Measurements from ENCODE around the gene EDA. TPM values are rescaled to one million over a fixed set of nuclear protein-coding genes. Genes with fewer than 3 reads are reported as not detected.
A peak's percentile ranks its signal among the peaks of the same experiment; 100 is the strongest.
"Not testable (repeated sequence)": the region's sequence is repeated elsewhere in the genome, so short reads cannot be mapped to it uniquely, and the experiment has no call there.

The EDA gene
- total RNA-seq, 2 donors from 2014 or later, result 3.6 to 4.6 TPM

DNA sequence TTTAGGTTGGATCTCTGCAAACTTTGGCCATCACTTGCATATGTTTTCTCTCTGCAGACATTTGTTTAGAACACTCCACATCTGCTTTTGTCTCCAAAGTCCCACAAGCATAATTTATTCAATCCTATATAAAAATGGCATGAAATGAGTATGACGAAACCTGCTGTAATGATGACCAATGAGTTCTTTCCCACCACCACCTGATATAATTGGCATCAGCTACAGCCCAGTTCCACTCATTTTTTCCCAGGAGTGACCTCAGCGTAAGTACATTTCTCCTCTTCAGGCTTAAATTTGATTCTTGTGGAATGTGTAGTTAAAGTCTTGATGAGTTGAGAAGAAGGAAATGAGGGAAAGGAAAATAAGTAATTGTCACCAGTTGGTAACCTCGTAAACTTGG lies 228.7 kb downstream of the EDA start:
- H3K27ac Mint-ChIP-seq, result no peak overlapping the region

DNA sequence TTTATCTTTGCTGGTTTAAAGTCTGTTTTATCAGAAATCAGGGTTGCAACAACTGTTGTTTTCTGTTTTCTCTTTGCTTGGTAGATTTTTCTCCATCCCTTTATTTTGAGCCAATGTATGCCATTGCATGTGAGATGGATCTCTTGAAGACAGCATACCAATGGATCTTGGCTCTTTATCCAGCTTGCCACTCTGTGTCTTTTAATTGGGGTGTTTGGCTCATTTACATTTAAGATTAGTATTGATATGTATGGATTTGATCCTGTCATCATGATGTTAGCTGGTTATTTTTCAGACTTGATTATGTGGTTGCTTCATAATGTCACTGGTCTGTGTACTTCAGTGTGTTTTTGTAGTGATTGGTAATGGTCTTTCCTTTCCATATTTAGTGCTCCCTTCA lies 244.1 kb downstream of the EDA start:
- ATAC-seq; DNase-seq (ENCODE audit: low spot score in 2 of 2): not testable (repeated sequence)
- H3K27ac Mint-ChIP-seq, result peak overlapping the region in 1 of 2 donors; percentile 69
- peaks cover 12 to 27% of the 10 kb centered on the region in 2 donors for H3K9me3 Mint-ChIP-seq
- H3K36me3 Mint-ChIP-seq, result peaks cover 20% of the 10 kb centered on the region in 2 donors

More for the DNA sequence above, 228.7 kb downstream of the EDA start:
- ATAC-seq (no peak), DNase-seq (ENCODE audit: low spot score in 2 of 2) (no peak)
- no peaks in the 10 kb centered on the region for H3K36me3 Mint-ChIP-seq
- peaks cover 0 to 3% of the 10 kb centered on the region in 2 donors for H3K9me3 Mint-ChIP-seq

DNA sequence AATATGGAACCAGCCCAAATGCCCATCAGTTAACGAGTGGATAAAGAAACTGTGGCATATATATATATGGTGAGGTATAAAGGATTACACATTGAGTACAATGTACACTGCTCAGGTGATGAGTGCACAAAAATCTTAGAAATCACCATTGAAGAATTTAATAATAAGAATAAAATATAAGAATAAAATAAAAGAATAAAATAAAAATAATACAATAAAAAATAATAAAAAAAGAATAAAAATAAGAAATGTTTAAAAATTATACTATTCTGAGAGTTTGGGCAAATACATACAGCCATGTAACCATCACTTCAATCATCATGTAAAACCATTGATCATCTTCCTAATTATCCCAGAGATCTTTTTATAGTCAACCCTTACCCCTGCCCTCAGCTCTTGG lies 260.3 kb downstream of the EDA start:
- H3K27ac Mint-ChIP-seq, result no peak overlapping the region
- H3K36me3 Mint-ChIP-seq, result peaks cover 5 to 6% of the 10 kb centered on the region in 2 donors
- no peak for DNase-seq (ENCODE audit: low spot score in 2 of 2)
- peaks cover 0 to 5% of the 10 kb centered on the region in 2 donors for H3K9me3 Mint-ChIP-seq
- ATAC-seq, result no peak

GRCh38 chrX:69884210-69884609 lies 268.3 kb downstream of the EDA start:
- peaks cover 5 to 6% of the 10 kb centered on the region in 2 donors for H3K36me3 Mint-ChIP-seq
- no peak overlapping the region for H3K27ac Mint-ChIP-seq
- DNase-seq (ENCODE audit: low spot score in 2 of 2), result no peak
- peaks cover 11 to 17% of the 10 kb centered on the region in 2 donors for H3K9me3 Mint-ChIP-seq
- no peak for ATAC-seq

- ATAC-seq (no peak), DNase-seq (ENCODE audit: low spot score in 2 of 2) (no peak)
- Mint-ChIP-seq H3K36me3 (no peaks in the 10 kb centered on the region), H3K27ac (no peak overlapping the region), H3K9me3 (no peaks in the 10 kb centered on the region)
These were observed 280.1 kb downstream of the EDA start for GRCh38 chrX:69896046-69896445.

- no peak for ATAC-seq
- Mint-ChIP-seq H3K9me3 (peaks cover 0 to 5% of the 10 kb centered on the region in 2 donors), H3K27ac (no peak overlapping the region), H3K36me3 (no peaks in the 10 kb centered on the region)
- DNase-seq (ENCODE audit: low spot score in 2 of 2), result no peak
These were observed 284.6 kb downstream of the EDA start for GRCh38 chrX:69900491-69900890.

DNA sequence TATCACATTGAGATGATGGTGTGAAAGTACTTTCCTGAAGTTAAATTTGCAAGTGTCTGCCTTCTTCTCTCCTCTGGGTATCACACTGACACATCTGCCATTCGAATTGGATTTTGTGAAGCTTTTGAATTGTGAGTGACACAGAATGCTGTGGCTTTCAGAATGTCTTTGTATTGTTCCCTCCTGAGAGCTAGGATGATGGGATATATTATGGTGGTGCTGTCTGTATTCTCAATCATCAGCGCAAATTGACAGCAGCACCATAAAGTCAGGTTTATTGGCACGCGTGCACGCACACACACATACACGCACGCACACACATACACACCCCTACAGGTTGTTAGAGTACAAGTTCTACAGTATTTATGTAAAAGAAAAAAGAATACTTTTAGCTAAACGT lies 290.5 kb downstream of the EDA start:
- H3K9me3 Mint-ChIP-seq, result peaks cover 4 to 5% of the 10 kb centered on the region in 2 donors
- no peak overlapping the region for H3K27ac Mint-ChIP-seq
- DNase-seq (ENCODE audit: low spot score in 2 of 2) (no peak), ATAC-seq (no peak)
- no peaks in the 10 kb centered on the region for H3K36me3 Mint-ChIP-seq

DNA sequence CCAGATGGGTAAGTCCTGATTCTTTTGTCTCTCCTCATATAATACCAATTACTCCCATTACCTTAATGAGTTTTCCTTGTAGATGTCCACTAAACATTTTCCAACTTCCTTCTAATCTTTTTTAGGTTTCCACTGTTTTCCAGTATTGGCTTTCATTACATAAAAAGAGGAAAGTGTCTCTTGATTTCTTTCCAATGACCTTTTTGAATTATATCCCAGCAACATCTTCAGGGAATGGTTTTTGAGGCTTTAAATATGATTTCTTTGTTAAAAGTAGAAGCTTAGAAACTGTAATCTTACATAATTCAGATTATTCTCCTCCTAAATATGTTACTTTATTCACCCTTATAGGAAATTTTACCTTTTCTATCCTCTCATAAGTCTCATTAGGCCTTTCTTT lies 298.9 kb downstream of the EDA start:
- no peak for ATAC-seq
- no peak for DNase-seq (ENCODE audit: low spot score in 2 of 2)
- Mint-ChIP-seq H3K9me3 (peaks cover 0 to 4% of the 10 kb centered on the region in 2 donors), H3K27ac (no peak overlapping the region), H3K36me3 (peaks cover 5 to 6% of the 10 kb centered on the region in 2 donors)

GRCh38 chrX:69919749-69920148 lies 303.8 kb downstream of the EDA start:
- no peak overlapping the region for H3K27ac Mint-ChIP-seq

DNA sequence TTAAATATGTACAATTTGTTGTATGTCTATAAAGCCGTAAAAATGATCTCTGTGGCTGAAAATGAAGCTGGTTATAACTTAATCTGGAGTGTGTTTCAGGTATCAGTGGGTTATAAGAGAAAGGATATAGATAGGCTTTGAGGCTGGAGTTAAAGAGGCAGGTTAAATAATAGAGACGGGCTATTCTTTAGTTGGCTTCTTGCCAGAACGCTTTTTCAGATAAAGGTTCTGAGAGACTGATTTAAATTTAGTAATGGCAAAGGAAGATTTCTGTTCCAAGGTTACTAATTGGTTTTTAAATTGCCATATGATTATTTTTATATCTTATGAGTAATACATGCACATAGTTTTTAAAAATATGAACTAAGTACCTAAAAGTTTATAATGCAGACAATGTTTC lies 316.4 kb downstream of the EDA start:
- DNase-seq (ENCODE audit: low spot score in 2 of 2), result no peak
- no peak for ATAC-seq
- Mint-ChIP-seq H3K36me3 (peaks cover 0 to 5% of the 10 kb centered on the region in 2 donors), H3K9me3 (peaks cover 0 to 3% of the 10 kb centered on the region in 2 donors), H3K27ac (no peak overlapping the region)

More at GRCh38 chrX:69919749-69920148, 303.8 kb downstream of the EDA start:
- H3K9me3 Mint-ChIP-seq, result no peaks in the 10 kb centered on the region
- H3K36me3 Mint-ChIP-seq, result no peaks in the 10 kb centered on the region
- DNase-seq (ENCODE audit: low spot score in 2 of 2) (no peak), ATAC-seq (no peak)

DNA sequence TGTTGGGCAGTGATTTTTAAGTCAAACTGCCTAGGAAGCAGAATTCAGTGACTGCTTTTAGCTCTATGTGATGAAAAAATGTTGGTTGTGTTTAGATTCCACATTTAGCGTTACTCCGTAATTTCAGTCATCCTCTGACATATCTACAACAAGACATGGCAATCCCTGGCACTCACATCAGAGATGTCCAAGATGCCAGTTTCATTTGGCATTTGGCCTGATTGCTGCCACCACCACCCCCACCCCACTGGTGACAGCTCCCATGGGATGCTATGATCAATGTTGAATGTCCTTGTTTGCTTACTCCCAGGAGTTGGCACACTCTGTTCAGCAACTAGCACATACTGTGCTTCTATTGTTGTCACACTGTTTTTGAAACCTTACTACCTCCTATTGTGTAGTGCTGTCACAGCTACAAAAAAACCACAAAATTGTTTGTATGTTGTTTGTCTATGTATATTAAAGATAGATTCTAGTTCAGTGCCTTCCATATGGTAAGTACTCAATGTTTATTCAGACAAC lies 332.4 kb downstream of the EDA start:
- Mint-ChIP-seq H3K27ac (peak overlapping the region in 1 of 2 donors; percentile 14), H3K9me3 (peaks cover 0 to 3% of the 10 kb centered on the region in 2 donors), H3K36me3 (no peaks in the 10 kb centered on the region)
- ATAC-seq, result no peak
- DNase-seq (ENCODE audit: low spot score in 2 of 2), result no peak

DNA sequence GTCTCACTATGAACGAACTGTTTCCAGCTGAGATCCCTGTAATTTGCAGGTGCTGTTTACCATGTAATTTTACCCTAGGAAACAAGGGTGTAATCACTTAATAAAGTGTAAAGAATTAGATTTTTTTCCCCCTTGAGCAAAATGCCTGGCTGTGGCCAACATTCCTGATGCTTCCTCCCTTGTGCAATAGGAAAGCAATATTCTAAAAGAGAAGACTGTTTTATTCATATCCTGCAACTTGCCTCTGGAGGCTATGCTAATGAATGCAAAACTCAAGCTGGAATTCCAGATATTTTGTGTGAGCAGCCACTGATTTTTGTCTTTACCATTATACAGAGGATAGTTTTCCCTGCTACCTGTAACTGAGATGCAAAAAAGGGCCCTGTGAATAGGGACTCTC lies 335.8 kb downstream of the EDA start:
- ATAC-seq, result no peak
- no peaks in the 10 kb centered on the region for H3K36me3 Mint-ChIP-seq
- no peaks in the 10 kb centered on the region for H3K9me3 Mint-ChIP-seq
- no peak for DNase-seq (ENCODE audit: low spot score in 2 of 2)
- H3K27ac Mint-ChIP-seq, result no peak overlapping the region

DNA sequence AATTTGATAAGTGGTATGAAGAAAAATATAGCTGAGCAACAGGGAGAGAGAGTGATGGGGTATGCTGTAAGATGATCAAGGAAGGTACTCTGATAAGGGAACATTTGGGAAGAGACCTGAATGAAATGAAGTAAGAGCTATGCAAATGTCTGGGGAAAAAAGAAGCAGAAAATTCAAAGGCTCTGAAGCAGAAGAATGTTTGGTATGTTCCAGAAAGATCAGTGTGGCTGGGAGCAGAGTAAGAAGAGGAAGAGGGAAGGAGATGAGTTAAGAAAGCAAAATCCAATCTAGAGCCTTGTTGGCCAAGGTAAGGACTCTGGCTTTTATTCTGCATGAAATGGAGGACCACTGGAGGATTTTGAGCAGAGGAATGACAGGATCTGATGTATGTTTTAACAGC lies 343.8 kb downstream of the EDA start:
- no peaks in the 10 kb centered on the region for H3K36me3 Mint-ChIP-seq
- H3K9me3 Mint-ChIP-seq, result no peaks in the 10 kb centered on the region
- H3K27ac Mint-ChIP-seq, result no peak overlapping the region
- ATAC-seq (no peak), DNase-seq (ENCODE audit: low spot score in 2 of 2) (no peak)

DNA sequence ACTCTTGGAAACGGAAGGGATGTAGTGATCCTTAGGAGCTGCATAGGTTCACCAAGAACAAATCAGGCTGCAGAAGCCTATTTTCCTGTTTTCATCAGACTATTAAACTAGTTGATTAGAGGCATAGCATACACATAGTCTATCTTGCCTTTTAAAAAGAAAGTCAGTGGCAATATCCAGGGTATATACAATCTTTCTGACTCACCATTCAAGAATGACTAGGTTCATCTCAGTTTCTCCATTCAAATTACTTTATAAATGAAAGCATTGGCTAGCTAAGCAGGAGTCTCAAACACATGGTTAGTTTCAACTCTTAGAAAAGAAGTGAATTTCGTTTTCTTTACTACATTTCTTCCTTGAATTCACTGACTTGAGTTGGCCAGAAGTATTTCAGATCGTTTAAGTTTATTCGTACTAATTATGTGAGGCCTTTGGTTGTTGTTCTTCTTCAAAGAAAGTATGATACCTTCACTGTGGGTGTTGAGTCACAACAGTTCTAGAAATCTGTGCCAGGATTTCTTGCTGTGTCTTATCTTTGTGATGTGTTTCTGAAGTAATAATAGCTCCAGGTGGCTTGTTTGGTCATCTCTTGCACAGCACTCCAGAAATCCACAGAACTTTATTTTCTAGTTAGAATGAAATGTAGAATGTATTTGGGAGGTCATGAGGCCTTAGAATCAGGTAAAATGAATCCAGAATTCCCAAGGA lies 345.6 kb downstream of the EDA start:
- H3K27ac Mint-ChIP-seq, result peak overlapping the region in 1 of 2 donors; percentile 55
- no peaks in the 10 kb centered on the region for H3K9me3 Mint-ChIP-seq
- peak; percentile 31 to 92 for ATAC-seq
- no peak for DNase-seq (ENCODE audit: low spot score in 2 of 2)
- no peaks in the 10 kb centered on the region for H3K36me3 Mint-ChIP-seq

GRCh38 chrX:69968950-69969349 lies 353.0 kb downstream of the EDA start:
- H3K27ac Mint-ChIP-seq, result no peak overlapping the region
- H3K9me3 Mint-ChIP-seq, result peaks cover 0 to 4% of the 10 kb centered on the region in 2 donors
- ATAC-seq (no peak), DNase-seq (ENCODE audit: low spot score in 2 of 2) (no peak)
- no peaks in the 10 kb centered on the region for H3K36me3 Mint-ChIP-seq

DNA sequence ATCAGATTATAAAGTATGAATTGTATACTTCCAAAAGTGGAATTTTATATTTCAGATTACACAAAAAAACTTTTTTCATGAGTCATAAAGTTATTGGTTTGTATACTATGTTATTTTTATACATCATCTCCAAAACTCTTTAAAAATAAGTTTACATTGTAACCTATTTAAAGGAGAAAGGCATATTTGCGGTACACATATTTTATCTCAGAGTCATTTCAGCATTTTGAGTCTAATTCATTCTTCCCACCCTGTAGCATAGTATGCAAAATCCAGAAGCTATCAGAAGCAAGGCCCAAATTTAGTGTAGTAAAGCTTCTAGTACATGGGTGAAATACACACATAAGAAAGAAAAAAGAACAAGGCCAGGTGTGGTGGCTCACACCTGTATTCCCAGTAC lies 353.5 kb downstream of the EDA start:
- no peak for DNase-seq (ENCODE audit: low spot score in 2 of 2)
- Mint-ChIP-seq H3K27ac (no peak overlapping the region), H3K9me3 (peaks cover 0 to 4% of the 10 kb centered on the region in 2 donors), H3K36me3 (no peaks in the 10 kb centered on the region)
- ATAC-seq, result no peak

GRCh38 chrX:69987691-69988090 lies 371.8 kb downstream of the EDA start:
- no peak for ATAC-seq
- Mint-ChIP-seq H3K36me3 (no peaks in the 10 kb centered on the region), H3K9me3 (peaks cover 0 to 5% of the 10 kb centered on the region in 2 donors), H3K27ac (no peak overlapping the region)
- no peak for DNase-seq (ENCODE audit: low spot score in 2 of 2)

DNA sequence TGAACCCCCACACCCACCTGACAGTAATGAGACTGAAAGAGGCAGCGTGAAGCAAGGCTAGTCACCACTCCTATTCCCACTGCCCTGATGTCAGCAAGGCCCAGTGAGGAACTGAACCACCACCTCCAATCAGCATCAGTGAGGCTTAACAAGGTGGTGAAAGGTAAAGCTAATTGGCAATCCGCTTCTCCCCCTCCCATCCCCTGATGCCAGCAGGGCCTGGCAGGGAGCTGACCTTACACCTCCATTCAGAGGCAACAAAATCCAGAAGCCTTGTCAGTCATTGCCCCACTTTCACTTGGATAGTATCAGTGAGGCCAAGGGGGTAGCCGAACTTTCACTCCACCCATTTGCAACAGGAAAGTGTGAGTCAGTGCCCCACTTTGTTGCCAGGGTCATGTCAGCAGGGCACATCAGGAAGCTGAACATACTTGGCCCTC lies 373.1 kb downstream of the EDA start:
- ATAC-seq (peak; percentile 34 to 68), DNase-seq (ENCODE audit: low spot score in 2 of 2) (peak in 1 of 2 donors; percentile 2)
- Mint-ChIP-seq H3K36me3 (no peaks in the 10 kb centered on the region), H3K27ac (no peak overlapping the region), H3K9me3 (peaks cover 0 to 5% of the 10 kb centered on the region in 2 donors)

Measured in activated naive CD4-positive, alpha-beta T cell treated with anti-CD3 and anti-CD28 coated beads, Interleukin-2, amount 50 U/mL, for 72 hours (primary cell).